ENCODE measurements around the gene SNX6.

DNA sequence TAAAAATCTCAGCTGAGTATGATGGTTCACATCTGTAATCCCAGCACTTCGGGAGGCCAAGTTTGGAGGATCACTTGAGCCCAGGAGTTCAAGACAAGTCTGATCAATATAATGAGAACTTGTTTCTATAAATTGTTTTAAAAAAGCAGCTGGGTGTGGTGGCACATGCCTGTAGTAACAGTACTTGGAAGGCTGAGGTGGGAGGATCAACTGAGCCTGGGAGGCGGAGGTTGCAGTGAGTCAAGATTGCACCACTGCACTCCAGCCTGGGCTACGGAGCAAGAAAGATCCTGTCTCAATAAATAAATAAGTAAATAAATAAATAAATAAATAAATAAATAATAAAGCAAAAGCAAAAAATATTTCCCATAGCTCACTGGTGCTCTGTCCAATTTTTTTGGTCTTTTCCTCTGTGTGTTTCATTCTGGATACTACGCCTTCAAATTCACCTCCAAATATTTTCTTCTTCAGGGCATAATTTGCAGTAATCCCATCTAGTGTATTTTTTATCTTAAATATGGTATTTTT, 32.7 kb upstream of the SNX6 start:
- TF ChIP-seq, protein P1, sequence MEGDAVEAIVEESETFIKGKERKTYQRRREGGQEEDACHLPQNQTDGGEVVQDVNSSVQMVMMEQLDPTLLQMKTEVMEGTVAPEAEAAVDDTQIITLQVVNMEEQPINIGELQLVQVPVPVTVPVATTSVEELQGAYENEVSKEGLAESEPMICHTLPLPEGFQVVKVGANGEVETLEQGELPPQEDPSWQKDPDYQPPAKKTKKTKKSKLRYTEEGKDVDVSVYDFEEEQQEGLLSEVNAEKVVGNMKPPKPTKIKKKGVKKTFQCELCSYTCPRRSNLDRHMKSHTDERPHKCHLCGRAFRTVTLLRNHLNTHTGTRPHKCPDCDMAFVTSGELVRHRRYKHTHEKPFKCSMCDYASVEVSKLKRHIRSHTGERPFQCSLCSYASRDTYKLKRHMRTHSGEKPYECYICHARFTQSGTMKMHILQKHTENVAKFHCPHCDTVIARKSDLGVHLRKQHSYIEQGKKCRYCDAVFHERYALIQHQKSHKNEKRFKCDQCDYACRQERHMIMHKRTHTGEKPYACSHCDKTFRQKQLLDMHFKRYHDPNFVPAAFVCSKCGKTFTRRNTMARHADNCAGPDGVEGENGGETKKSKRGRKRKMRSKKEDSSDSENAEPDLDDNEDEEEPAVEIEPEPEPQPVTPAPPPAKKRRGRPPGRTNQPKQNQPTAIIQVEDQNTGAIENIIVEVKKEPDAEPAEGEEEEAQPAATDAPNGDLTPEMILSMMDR (conservative IDR thresholded peaks at IDR 0.05) = no peak
- TF ChIP-seq ZFX (IDR thresholded peaks at IDR 0.05) = no peak
